OCI-LY1 (cell line): ENCODE results near the gene TCF4.

Experiments
- CTCF ChIP-seq: fragments of 200-600 bp; sonication (generic), shearing (Covaris generic); IDR thresholded peaks from 2 replicates; pipeline ENCODE4 v1.5.1; 2017; ENCODE audit warnings: mild to moderate bottlenecking, antibody characterized with exemption, low read length, moderate library complexity, mixed read lengths
- EZH2 ChIP-seq: fragments of 200-600 bp; sonication (generic), shearing (Covaris generic); IDR thresholded peaks from 2 replicates; pipeline ENCODE4 v1.8.0; 2017; ENCODE audit warnings: borderline replicate concordance, mixed run types, mild to moderate bottlenecking, antibody characterized with exemption, low read length, moderate library complexity, mixed read lengths

- TF ChIP-seq CTCF (no peak), EZH2 (no peak)
Measured at GRCh38 chr18:55213586-55213985, 374.4 kb downstream of the TCF4 start.
